Endothelial cell of umbilical vein (primary cell): ENCODE measurements around the gene SPART. TPM values are rescaled to one million over a fixed set of nuclear protein-coding genes. Genes with fewer than 3 reads are reported as not detected.
"Not testable (repeated sequence)": the region's sequence is repeated elsewhere in the genome, so short reads cannot be mapped to it uniquely, and the experiment has no call there.

ENCODE experiments used
- BruUV-seq: library from RNA; stranded (reverse); fragments of 400-500 nt; replicated peaks from 2 replicates; lab custom pipeline; 2021; lab: Mats Ljungman, UMichigan
- CTCF ChIA-PET: fragments of 300-600, 350-600 bp; sonication (Branson Sonifier 250); formaldehyde crosslinking; loops from one replicate; lab custom pipeline; 2021; ENCODE audit warnings: antibody characterized with exemption, inconsistent platforms; lab: Charles Lee
- POLR2A ChIA-PET: fragments of 300-600, 350-600 bp; sonication (Branson Sonifier 250); formaldehyde crosslinking; loops from one replicate; lab custom pipeline; 2021; ENCODE audit warnings: antibody characterized with exemption, inconsistent platforms; lab: Charles Lee
- DNase-seq: peaks from one replicate; pipeline ENCODE4 v3.0.0-alpha.2; 2011; ENCODE audit warnings: low read depth, low spot score
- FAIRE-seq: peaks from 2 replicates; lab custom pipeline; 2011; peaks lifted over from hg19 to GRCh38; lab: Jason Lieb, UNC
- H2AFZ ChIP-seq: 2 replicates; pipeline ENCODE4 v1.6.0; 2012; ENCODE audit warnings: low read depth, low read length, control low read depth, inconsistent platforms
- H3K27ac ChIP-seq: 2 replicates; pipeline ENCODE4 v1.5.1; 2011; ENCODE audit warnings: low read depth, mild to moderate bottlenecking, control low read depth, low read length, moderate library complexity; ENCODE audit not compliant: insufficient read depth
- H3K27me3 ChIP-seq, 2 experiments: 2 replicates each; pipeline versions ENCODE4 v1.6.0 to v1.6.1; 2011; ENCODE audit warnings: low read length in 2 of 2, mixed read lengths in 1 of 2; ENCODE audit not compliant: control insufficient read depth in 2 of 2, insufficient read depth in 2 of 2
- H3K36me3 ChIP-seq, 2 experiments: 2 replicates in 1 of 2; 3 replicates in 1 of 2; pipeline ENCODE4 v1.5.1; 2011; ENCODE audit warnings: low read length in 2 of 2, mild to moderate bottlenecking in 1 of 2, moderate library complexity in 1 of 2; ENCODE audit not compliant: control insufficient read depth in 2 of 2, insufficient read depth in 2 of 2; ENCODE audit errors: extremely low read depth in 1 of 2
- H3K4me1 ChIP-seq: 3 replicates; pipeline ENCODE4 v1.5.1; 2011; ENCODE audit warnings: mild to moderate bottlenecking, low read length; ENCODE audit not compliant: control insufficient read depth, insufficient read depth; ENCODE audit errors: extremely low read depth
- H3K4me2 ChIP-seq: 2 replicates; pipeline ENCODE4 v1.6.1; 2011; ENCODE audit warnings: low read length, control low read depth, mixed read lengths; ENCODE audit not compliant: insufficient read depth
- H3K4me3 ChIP-seq, 3 experiments: fragments of 200-600 bp in 1 of 3; sonication (generic), shearing (Covaris generic) in 1 of 3; replicated peaks in 1 of 3; 2 replicates each; pipeline ENCODE4 v1.5.1; 2011 to 2016; ENCODE audit warnings: control low read depth in 3 of 3, low read length in 3 of 3, mild to moderate bottlenecking in 2 of 3, inconsistent platforms in 1 of 3, low read depth in 1 of 3, moderate library complexity in 1 of 3; ENCODE audit not compliant: insufficient read depth in 1 of 3
- H3K79me2 ChIP-seq: 2 replicates; pipeline ENCODE4 v1.6.0; 2012; ENCODE audit warnings: low read length, inconsistent platforms; ENCODE audit not compliant: control insufficient read depth, insufficient read depth
- H3K9ac ChIP-seq: replicated peaks from 2 replicates; pipeline ENCODE3; 2011; ENCODE audit warnings: low read length, control low read depth; ENCODE audit not compliant: insufficient read depth; ENCODE audit errors: extremely low read depth
- H3K9me1 ChIP-seq: replicated peaks from 3 replicates; pipeline ENCODE4 v1.6.0; 2011; ENCODE audit warnings: mild to moderate bottlenecking, low read length; ENCODE audit not compliant: control insufficient read depth, insufficient read depth; ENCODE audit errors: extremely low read depth
- H3K9me3 ChIP-seq: replicated peaks from 2 replicates; pipeline ENCODE4 v1.5.1; 2012; ENCODE audit warnings: low read length, inconsistent platforms; ENCODE audit not compliant: control insufficient read depth, insufficient read depth
- H4K20me1 ChIP-seq: replicated peaks from 2 replicates; pipeline ENCODE3; 2011; ENCODE audit warnings: mild to moderate bottlenecking, low read length; ENCODE audit not compliant: control insufficient read depth, insufficient read depth; ENCODE audit errors: extremely low read depth
- EZH2 ChIP-seq: IDR thresholded peaks from 2 replicates; pipeline ENCODE4 v1.6.1; 2012; ENCODE audit warnings: borderline replicate concordance, low read depth, mild to moderate bottlenecking, moderate library complexity, low read length, inconsistent platforms; ENCODE audit not compliant: severe bottlenecking
- GATA2 ChIP-seq: IDR thresholded peaks from 2 replicates; pipeline ENCODE4 v1.7.0; 2011; ENCODE audit warnings: low read depth, mild to moderate bottlenecking, moderate library complexity, mixed read lengths, low read length; ENCODE audit not compliant: insufficient read length, insufficient read depth
- JUN ChIP-seq: IDR thresholded peaks from 2 replicates; pipeline ENCODE4 v1.6.1; 2011; ENCODE audit warnings: borderline replicate concordance, low read depth; ENCODE audit not compliant: insufficient read length, insufficient read depth
- MYC ChIP-seq: IDR thresholded peaks from one replicate; pipeline ENCODE4 v1.6.1; 2011; ENCODE audit warnings: mild to moderate bottlenecking, low read depth, low read length
- POLR2AphosphoS5 ChIP-seq: IDR thresholded peaks from 2 replicates; pipeline ENCODE4 v1.6.1; 2012; ENCODE audit warnings: low read depth, mild to moderate bottlenecking, control low read depth, low read length, moderate library complexity; ENCODE audit not compliant: insufficient read depth
- dilution Hi-C: fragments of 300-500 bp; cut with MboI; formaldehyde crosslinking; loops from one replicate; pipeline ENCODE4 v1.15.0; 2019; ENCODE audit warnings: low sequenced_read_pairs; ENCODE audit not compliant: extremely low pct_ligation_motif_present
- intact Hi-C: fragments of 100-400 bp; cut with micrococcal nuclease; formaldehyde crosslinking; loops from one replicate; pipeline ENCODE4 v1.10.0; 2022
- polyA plus RNA-seq, 4 experiments: library from polyadenylated mRNA; depleted of rRNA in 3 of 4; stranded (reverse) in 3 of 4; unstranded in 1 of 4; fragments of >200 nt; gene quantifications; 2 replicates each; pipeline versions ENCODE4 v1.2.1 to v1.2.3, GENCODE V29; 2011 to 2012; ENCODE audit warnings: missing spikeins in 1 of 4
- total RNA-seq: library from RNA; stranded (reverse); gene quantifications from 2 replicates; pipeline ENCODE4 v1.2.3, GENCODE V29; 2021
- TF ChIP-seq, protein P1 (sequence below): IDR thresholded peaks from 2 replicates; pipeline ENCODE4 v1.6.1; 2011; ENCODE audit not compliant: insufficient read depth, insufficient read length

Gene SPART
- total and polyA plus RNA-seq, 2 donors (not counting 3 experiments of a cell fraction or from before 2014, with no cell fraction given): 40.8 to 73.6 TPM

DNA sequence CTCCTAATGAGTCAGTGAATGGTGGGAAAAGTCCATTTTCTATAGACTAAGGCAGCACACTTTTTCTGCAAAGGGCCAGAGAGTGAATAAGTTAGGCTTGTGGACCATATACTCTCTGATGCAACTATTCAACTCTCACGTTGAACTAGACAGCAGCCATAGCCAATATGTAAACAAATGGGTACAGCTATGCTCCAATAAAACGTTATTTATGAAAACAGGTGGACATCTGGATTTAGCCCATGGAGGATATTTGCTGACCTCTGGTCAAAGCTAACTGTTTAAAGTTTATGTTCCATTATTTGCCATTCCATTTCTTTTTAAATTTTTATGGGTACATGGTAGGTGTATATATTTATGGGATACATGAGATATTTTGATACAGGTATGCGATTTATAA lies 43.9 kb downstream of the SPART start:
- POLR2A ChIA-PET: no interaction called here
- Histone ChIP-seq H2AFZ (no peak overlapping the region), H3K27ac (no peak overlapping the region), H4K20me1 (no peaks in the 10 kb centered on the region), H3K27me3 (no peaks in the 10 kb centered on the region), H3K9ac (no peak overlapping the region), H3K4me2 (no peak overlapping the region), H3K36me3 (peaks cover 0 to 4% of the 10 kb centered on the region in 2 experiments), H3K4me3 (no peak overlapping the region), H3K9me3 (no peaks in the 10 kb centered on the region), H3K9me1 (no peaks in the 10 kb centered on the region), H3K79me2 (no peaks in the 10 kb centered on the region), H3K4me1 (peaks cover 11% of the 10 kb centered on the region)
- CTCF ChIA-PET: interaction anchor here (0.9 to 1.1 kb wide), 2 partner anchors 10 to 19 kb away, joined by 3 read pairs; no protein-coding TSS in a partner anchor
- DNase-seq (no peak), FAIRE-seq (no peak)
- dilution Hi-C loops (no loop called here), intact Hi-C loops (no loop called here)
- TF ChIP-seq MYC: no peak
- no peak for TF ChIP-seq JUN
- TF ChIP-seq POLR2AphosphoS5: no peak
- TF ChIP-seq, protein P1, sequence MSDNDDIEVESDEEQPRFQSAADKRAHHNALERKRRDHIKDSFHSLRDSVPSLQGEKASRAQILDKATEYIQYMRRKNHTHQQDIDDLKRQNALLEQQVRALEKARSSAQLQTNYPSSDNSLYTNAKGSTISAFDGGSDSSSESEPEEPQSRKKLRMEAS: no peak
- no peak for TF ChIP-seq EZH2
- no peak for TF ChIP-seq GATA2
- no TSS peak for BruUV-seq

DNA sequence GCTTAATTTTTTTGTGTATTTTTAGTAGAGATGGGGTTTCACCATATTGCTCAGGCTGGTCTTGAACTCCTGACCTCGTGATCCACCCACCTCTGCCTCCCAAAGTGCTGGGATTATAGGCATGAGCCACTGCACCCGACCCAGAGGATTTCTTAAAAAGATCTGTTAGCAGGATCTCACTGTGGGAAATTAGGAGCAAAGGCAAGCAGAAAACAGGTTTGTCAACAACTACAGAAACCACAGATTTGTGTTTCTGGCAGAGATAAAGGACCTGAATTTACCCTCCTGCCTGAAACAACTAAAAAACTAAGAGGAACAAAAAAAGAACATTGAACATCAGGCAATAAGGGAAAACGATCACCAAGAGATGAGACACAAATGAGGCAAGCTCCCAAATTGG lies 46.7 kb downstream of the SPART start:
- peaks cover 18% of the 10 kb centered on the region for H3K4me1 ChIP-seq
- H3K9me1 ChIP-seq, H2AFZ ChIP-seq, DNase-seq, H3K27ac ChIP-seq, H3K79me2 ChIP-seq, H3K27me3 ChIP-seq, POLR2A ChIA-PET, FAIRE-seq, H3K36me3 ChIP-seq, H3K4me2 ChIP-seq, H3K9ac ChIP-seq, BruUV-seq, dilution Hi-C loops, H3K9me3 ChIP-seq, H3K4me3 ChIP-seq, H4K20me1 ChIP-seq: not testable (repeated sequence)
- CTCF ChIA-PET: interaction anchor here (0.8 to 3.3 kb wide), 4 partner anchors 15 to 96 kb away, joined by 3 to 23 read pairs (median 6); no protein-coding TSS in a partner anchor
- intact Hi-C loops: loop anchor here (5.0 kb wide), 2 partner anchors 233 to 518 kb away; partner anchors contain the start of gene RFXAP
